ENCODE results near the gene CGN.

- TF ChIP-seq CTCF (IDR thresholded peaks at IDR 0.05) = no peak
- TF ChIP-seq ZFX (IDR thresholded peaks at IDR 0.05; ENCODE audit: borderline replicate concordance) = no peak
These were observed 9.2 kb downstream of the CGN start for GRCh38 chr1:151520359-151520758.
